Chondrocyte (in vitro differentiated cells): ENCODE results near the gene EIF3F. TPM values are rescaled to one million over a fixed set of nuclear protein-coding genes. Genes with fewer than 3 reads are reported as not detected.
A peak's percentile ranks its signal among the peaks of the same experiment; 100 is the strongest.

ENCODE experiments used
- DNase-seq: peaks from one replicate; pipeline ENCODE4 v3.0.0; 2021; ENCODE audit warnings: mixed read lengths, low spot score
- H3K27ac Mint-ChIP-seq: one replicate; pipeline ENCODE4 v1.8.0; 2021; ENCODE audit warnings: mild to moderate bottlenecking, moderate library complexity, mixed read lengths; ENCODE audit not compliant: unreplicated experiment
- H3K27me3 Mint-ChIP-seq: 2 replicates; pipeline ENCODE4 v1.8.0; 2021; ENCODE audit warnings: low read depth, mixed read lengths
- H3K36me3 Mint-ChIP-seq: 2 replicates; pipeline ENCODE4 v1.8.0; 2021; ENCODE audit warnings: low read depth, mixed read lengths
- H3K4me1 Mint-ChIP-seq: 2 replicates; pipeline ENCODE4 v1.8.0; 2021; ENCODE audit warnings: low read depth, mild to moderate bottlenecking, mixed read lengths
- H3K4me3 Mint-ChIP-seq: one replicate; pipeline ENCODE4 v1.8.0; 2021; ENCODE audit warnings: mild to moderate bottlenecking, moderate library complexity, mixed read lengths; ENCODE audit not compliant: unreplicated experiment
- H3K9me3 Mint-ChIP-seq: 2 replicates; pipeline ENCODE4 v1.8.0; 2021; ENCODE audit warnings: low read depth, mixed read lengths
- CTCF ChIP-seq: fragments of 200-600 bp; sonication (generic); IDR thresholded peaks from 2 replicates; pipeline ENCODE4 v1.5.0; 2021; ENCODE audit warnings: antibody characterized with exemption, mild to moderate bottlenecking, moderate library complexity
- total RNA-seq: library from RNA; stranded (reverse); gene quantifications from 3 replicates; pipeline ENCODE4 v1.2.1, GENCODE V29; 2021

EIF3F gene
- total RNA-seq, 1 donor from 2014 or later, result 225 TPM

DNA sequence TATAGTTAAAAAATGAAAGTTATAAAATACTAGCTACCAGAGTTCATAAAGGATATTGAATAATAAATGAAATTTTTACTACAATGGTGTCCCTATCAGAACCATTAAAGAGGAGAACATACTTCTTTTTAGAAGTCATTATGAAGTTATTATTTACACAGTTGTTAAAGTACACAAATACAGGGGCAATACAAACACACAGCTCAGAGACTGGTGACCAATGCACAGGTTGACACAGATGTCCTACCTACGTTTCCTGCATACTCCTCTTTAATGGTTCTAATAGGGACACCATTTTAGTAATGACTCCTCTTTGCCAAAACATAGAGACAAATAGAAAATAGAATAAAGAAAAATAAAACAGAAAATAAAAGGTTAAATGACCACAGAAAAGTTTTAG lies 31.9 kb upstream of the EIF3F start:
- peaks cover 6% of the 10 kb centered on the region for H3K9me3 Mint-ChIP-seq
- H3K4me1 Mint-ChIP-seq, result no peaks in the 10 kb centered on the region
- H3K27ac Mint-ChIP-seq, result no peak overlapping the region
- DNase-seq, result no peak
- H3K27me3 Mint-ChIP-seq, result peaks cover 2% of the 10 kb centered on the region
- TF ChIP-seq CTCF, result no peak
- peaks cover 1% of the 10 kb centered on the region for H3K36me3 Mint-ChIP-seq
- no peak overlapping the region for H3K4me3 Mint-ChIP-seq

DNA sequence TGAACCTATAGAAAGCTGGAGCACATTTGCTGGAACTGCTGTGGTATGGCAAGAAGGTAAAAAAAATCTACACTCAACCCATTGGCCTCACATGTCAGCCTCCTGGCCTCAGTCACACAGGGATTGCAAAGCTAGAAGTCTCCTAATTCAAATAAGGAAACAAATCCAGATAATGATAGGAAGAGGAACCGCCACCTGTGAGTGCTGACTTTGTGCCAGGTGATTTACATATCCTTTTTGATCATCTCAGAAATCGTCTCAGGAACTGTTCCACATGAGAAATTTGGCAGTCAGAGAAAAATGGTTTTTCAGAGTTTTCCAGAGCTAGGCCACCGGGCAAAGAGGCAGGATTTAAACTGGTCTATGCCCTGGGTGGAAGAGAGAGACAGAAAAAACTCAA lies 22.9 kb upstream of the EIF3F start:
- DNase-seq, result no peak
- peak overlapping the region; percentile 78 for H3K27ac Mint-ChIP-seq
- TF ChIP-seq CTCF, result no peak
- no peak overlapping the region for H3K4me3 Mint-ChIP-seq
- H3K27me3 Mint-ChIP-seq, result no peaks in the 10 kb centered on the region
- no peaks in the 10 kb centered on the region for H3K36me3 Mint-ChIP-seq
- no peaks in the 10 kb centered on the region for H3K9me3 Mint-ChIP-seq
- H3K4me1 Mint-ChIP-seq, result peaks cover 47% of the 10 kb centered on the region

DNA sequence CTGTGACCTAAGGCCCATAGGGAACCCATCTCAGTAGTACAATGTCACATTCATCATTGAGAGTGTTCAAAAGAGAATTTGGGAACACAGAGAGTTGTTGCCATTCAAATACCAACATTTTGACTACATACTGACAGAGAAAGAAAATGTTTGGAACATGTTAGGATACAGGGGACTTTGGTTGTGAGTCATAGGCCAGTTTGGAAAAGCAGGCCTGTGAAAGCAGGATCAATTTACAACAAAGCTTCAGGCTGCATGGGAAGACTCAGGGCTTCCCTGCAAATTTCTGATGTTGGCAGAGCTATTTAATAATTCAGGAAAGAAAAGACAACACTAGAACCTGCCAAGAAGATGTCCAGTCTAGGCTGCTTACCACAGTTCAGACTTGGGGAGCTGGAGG lies 22.3 kb upstream of the EIF3F start:
- H3K27ac Mint-ChIP-seq, result peak overlapping the region; percentile 78
- no peaks in the 10 kb centered on the region for H3K27me3 Mint-ChIP-seq
- DNase-seq, result no peak
- H3K36me3 Mint-ChIP-seq, result no peaks in the 10 kb centered on the region
- H3K4me1 Mint-ChIP-seq, result peaks cover 53% of the 10 kb centered on the region
- H3K4me3 Mint-ChIP-seq, result no peak overlapping the region
- H3K9me3 Mint-ChIP-seq, result no peaks in the 10 kb centered on the region
- TF ChIP-seq CTCF, result no peak

GRCh38 chr11:7965386-7965785 lies 21.8 kb upstream of the EIF3F start, which contains the start of gene NLRP10:
Gene NLRP10 (minus strand): TSS chr11:7965447. CDS start chr11:7963495, 1,952 bp downstream.
- no peaks in the 10 kb centered on the region for H3K9me3 Mint-ChIP-seq
- H3K36me3 Mint-ChIP-seq, result no peaks in the 10 kb centered on the region
- no peak for DNase-seq
- no peaks in the 10 kb centered on the region for H3K27me3 Mint-ChIP-seq
- H3K4me3 Mint-ChIP-seq, result no peak within 1 kb of the TSS
- H3K4me1 Mint-ChIP-seq, result peaks cover 57% of the 10 kb centered on the region
- H3K27ac Mint-ChIP-seq, result peak within 1 kb of the TSS; percentile 78
- no peak for TF ChIP-seq CTCF

- H3K27me3 Mint-ChIP-seq, result no peaks in the 10 kb centered on the region
- no peak overlapping the region for H3K4me3 Mint-ChIP-seq
- no peaks in the 10 kb centered on the region for H3K36me3 Mint-ChIP-seq
- H3K27ac Mint-ChIP-seq, result no peak overlapping the region
- H3K9me3 Mint-ChIP-seq, result no peaks in the 10 kb centered on the region
- no peak for DNase-seq
- TF ChIP-seq CTCF, result no peak
- H3K4me1 Mint-ChIP-seq, result peaks cover 67% of the 10 kb centered on the region
Observed at GRCh38 chr11:7967097-7967496, 20.0 kb upstream of the EIF3F start.
